ENCODE results near the gene SYNDIG1.

DNA sequence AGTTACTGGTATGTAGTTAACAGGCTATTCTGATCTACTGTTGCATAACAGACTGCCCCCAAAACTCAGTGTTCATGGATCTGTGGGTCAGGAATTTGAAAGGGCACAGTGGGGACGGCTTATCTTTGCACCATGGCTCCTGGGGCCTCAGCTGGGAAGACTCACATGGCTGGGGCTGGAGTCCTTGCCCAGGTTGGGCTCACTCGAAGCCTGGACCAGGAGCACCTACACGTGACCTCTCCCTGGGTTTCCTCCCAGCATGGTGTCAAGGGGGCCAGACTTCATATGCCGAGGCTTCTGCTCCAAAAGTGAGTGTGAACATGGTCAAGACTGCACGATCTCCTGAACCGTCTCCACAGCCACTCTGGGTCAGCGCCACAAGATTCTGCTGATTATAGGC, 11.7 kb downstream of the SYNDIG1 start:
- no peak for TF ChIP-seq POLR2A (IDR thresholded peaks at IDR 0.05)
- TF ChIP-seq, protein P1, sequence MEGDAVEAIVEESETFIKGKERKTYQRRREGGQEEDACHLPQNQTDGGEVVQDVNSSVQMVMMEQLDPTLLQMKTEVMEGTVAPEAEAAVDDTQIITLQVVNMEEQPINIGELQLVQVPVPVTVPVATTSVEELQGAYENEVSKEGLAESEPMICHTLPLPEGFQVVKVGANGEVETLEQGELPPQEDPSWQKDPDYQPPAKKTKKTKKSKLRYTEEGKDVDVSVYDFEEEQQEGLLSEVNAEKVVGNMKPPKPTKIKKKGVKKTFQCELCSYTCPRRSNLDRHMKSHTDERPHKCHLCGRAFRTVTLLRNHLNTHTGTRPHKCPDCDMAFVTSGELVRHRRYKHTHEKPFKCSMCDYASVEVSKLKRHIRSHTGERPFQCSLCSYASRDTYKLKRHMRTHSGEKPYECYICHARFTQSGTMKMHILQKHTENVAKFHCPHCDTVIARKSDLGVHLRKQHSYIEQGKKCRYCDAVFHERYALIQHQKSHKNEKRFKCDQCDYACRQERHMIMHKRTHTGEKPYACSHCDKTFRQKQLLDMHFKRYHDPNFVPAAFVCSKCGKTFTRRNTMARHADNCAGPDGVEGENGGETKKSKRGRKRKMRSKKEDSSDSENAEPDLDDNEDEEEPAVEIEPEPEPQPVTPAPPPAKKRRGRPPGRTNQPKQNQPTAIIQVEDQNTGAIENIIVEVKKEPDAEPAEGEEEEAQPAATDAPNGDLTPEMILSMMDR (IDR thresholded peaks at IDR 0.05): no peak

Measured in transverse colon (tissue), 3 donors.